OCI-LY1 (cell line): ENCODE measurements around the gene GEMIN5.

Experiments
- EZH2 ChIP-seq: fragments of 200-600 bp; sonication (generic), shearing (Covaris generic); IDR thresholded peaks from 2 replicates; pipeline ENCODE4 v1.8.0; 2017; ENCODE audit warnings: borderline replicate concordance, mixed run types, mild to moderate bottlenecking, antibody characterized with exemption, low read length, moderate library complexity, mixed read lengths
- TF ChIP-seq, protein P1 (sequence below): fragments of 200-600 bp; sonication (generic), shearing (Covaris generic); IDR thresholded peaks from 2 replicates; pipeline ENCODE4 v1.5.1; 2017; ENCODE audit warnings: mild to moderate bottlenecking, antibody characterized with exemption, low read length, moderate library complexity, mixed read lengths

DNA sequence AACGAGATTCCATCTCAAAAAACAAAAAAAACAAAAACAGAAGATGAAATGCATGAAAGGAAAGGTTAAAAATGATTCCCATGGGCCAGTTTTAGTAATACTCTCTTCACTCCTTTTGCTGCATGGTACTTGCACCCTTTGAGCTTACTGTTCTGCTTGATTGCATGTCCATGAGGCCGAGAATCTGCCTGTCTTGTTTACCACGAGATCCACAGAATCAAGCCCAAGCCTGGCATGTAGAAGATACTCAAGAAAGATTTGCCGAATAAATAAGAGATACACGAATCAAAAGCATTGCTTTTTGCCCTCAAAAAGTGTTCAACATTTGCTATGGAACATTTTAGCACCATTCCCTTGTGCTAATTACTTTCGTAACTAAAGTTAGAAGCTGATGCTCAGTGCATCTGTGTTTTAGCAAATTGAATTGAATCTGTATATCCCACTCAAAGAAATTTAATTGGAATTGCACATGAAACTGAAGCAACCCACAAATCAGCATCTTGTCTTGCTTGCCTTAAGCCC is 88.7 kb downstream of the GEMIN5 start:
- TF ChIP-seq, protein P1, sequence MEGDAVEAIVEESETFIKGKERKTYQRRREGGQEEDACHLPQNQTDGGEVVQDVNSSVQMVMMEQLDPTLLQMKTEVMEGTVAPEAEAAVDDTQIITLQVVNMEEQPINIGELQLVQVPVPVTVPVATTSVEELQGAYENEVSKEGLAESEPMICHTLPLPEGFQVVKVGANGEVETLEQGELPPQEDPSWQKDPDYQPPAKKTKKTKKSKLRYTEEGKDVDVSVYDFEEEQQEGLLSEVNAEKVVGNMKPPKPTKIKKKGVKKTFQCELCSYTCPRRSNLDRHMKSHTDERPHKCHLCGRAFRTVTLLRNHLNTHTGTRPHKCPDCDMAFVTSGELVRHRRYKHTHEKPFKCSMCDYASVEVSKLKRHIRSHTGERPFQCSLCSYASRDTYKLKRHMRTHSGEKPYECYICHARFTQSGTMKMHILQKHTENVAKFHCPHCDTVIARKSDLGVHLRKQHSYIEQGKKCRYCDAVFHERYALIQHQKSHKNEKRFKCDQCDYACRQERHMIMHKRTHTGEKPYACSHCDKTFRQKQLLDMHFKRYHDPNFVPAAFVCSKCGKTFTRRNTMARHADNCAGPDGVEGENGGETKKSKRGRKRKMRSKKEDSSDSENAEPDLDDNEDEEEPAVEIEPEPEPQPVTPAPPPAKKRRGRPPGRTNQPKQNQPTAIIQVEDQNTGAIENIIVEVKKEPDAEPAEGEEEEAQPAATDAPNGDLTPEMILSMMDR, result no peak
- TF ChIP-seq EZH2, result no peak
